ENCODE data around the gene KLF18.

KLF18 gene

GRCh38 chr1:44138239-44138638 is 3.2 kb downstream of the KLF18 start:
- H3K9ac ChIP-seq (ENCODE audit: insufficient read length, low read depth) = no peak overlapping the region
- no peaks in the 10 kb centered on the region for H3K36me3 ChIP-seq (ENCODE audit: insufficient read depth, insufficient read length, low read length)
- no peaks in the 10 kb centered on the region for H3K9me3 ChIP-seq (ENCODE audit: insufficient read depth, low read length)
- no peaks in the 10 kb centered on the region for H3K4me1 ChIP-seq (ENCODE audit: insufficient read depth, insufficient read length)
- no peak overlapping the region for H3K4me3 ChIP-seq (ENCODE audit: insufficient read length, low read depth)
- no peak for DNase-seq (ENCODE audit: low read depth, low spot score)
- peaks cover 11% of the 10 kb centered on the region for H3K27me3 ChIP-seq (ENCODE audit: insufficient read depth, insufficient read length)
- TF ChIP-seq ZNF274 (IDR thresholded peaks at IDR 0.05; ENCODE audit: low read depth, low read length) = no peak
- no peak for TF ChIP-seq YY1 (IDR thresholded peaks at IDR 0.05; ENCODE audit: insufficient read depth, insufficient read length)
- TF ChIP-seq SUZ12 (IDR thresholded peaks at IDR 0.05; ENCODE audit: extremely low read depth, insufficient read depth, insufficient read length) = no peak

GRCh38 chr1:44135886-44136285 is 5.5 kb downstream of the KLF18 start:
- no peak overlapping the region for H3K9ac ChIP-seq (ENCODE audit: insufficient read length, low read depth)
- DNase-seq (ENCODE audit: low read depth, low spot score) = no peak
- no peak overlapping the region for H3K4me3 ChIP-seq (ENCODE audit: insufficient read length, low read depth)
- H3K36me3 ChIP-seq (ENCODE audit: insufficient read depth, insufficient read length, low read length) = no peaks in the 10 kb centered on the region
- H3K4me1 ChIP-seq (ENCODE audit: insufficient read depth, insufficient read length) = no peaks in the 10 kb centered on the region
- no peaks in the 10 kb centered on the region for H3K9me3 ChIP-seq (ENCODE audit: insufficient read depth, low read length)
- no peak for TF ChIP-seq YY1 (IDR thresholded peaks at IDR 0.05; ENCODE audit: insufficient read depth, insufficient read length)
- TF ChIP-seq ZNF274 (IDR thresholded peaks at IDR 0.05; ENCODE audit: low read depth, low read length) = no peak
- no peak for TF ChIP-seq SUZ12 (IDR thresholded peaks at IDR 0.05; ENCODE audit: extremely low read depth, insufficient read depth, insufficient read length)
- H3K27me3 ChIP-seq (ENCODE audit: insufficient read depth, insufficient read length) = peaks cover 16% of the 10 kb centered on the region

GRCh38 chr1:44134071-44134920 is 7.1 kb downstream of the KLF18 start:
- Histone ChIP-seq H3K4me3 (ENCODE audit: insufficient read length, low read depth) (no peak overlapping the region), H3K36me3 (ENCODE audit: insufficient read depth, insufficient read length, low read length) (no peaks in the 10 kb centered on the region), H3K4me1 (ENCODE audit: insufficient read depth, insufficient read length) (no peaks in the 10 kb centered on the region), H3K27me3 (ENCODE audit: insufficient read depth, insufficient read length) (peaks cover 16% of the 10 kb centered on the region), H3K9ac (ENCODE audit: insufficient read length, low read depth) (no peak overlapping the region), H3K9me3 (ENCODE audit: insufficient read depth, low read length) (no peaks in the 10 kb centered on the region)
- TF ChIP-seq SUZ12 (IDR thresholded peaks at IDR 0.05; ENCODE audit: extremely low read depth, insufficient read depth, insufficient read length) (no peak), YY1 (IDR thresholded peaks at IDR 0.05; ENCODE audit: insufficient read depth, insufficient read length) (no peak), ZNF274 (IDR thresholded peaks at IDR 0.05; ENCODE audit: low read depth, low read length) (no peak)
- no peak for DNase-seq (ENCODE audit: low read depth, low spot score)

GRCh38 chr1:44131411-44131810 is 10.0 kb downstream of the KLF18 start:
- Histone ChIP-seq H3K4me3 (ENCODE audit: insufficient read length, low read depth) (no peak overlapping the region), H3K4me1 (ENCODE audit: insufficient read depth, insufficient read length) (no peaks in the 10 kb centered on the region), H3K36me3 (ENCODE audit: insufficient read depth, insufficient read length, low read length) (no peaks in the 10 kb centered on the region), H3K27me3 (ENCODE audit: insufficient read depth, insufficient read length) (peaks cover 12% of the 10 kb centered on the region), H3K9ac (ENCODE audit: insufficient read length, low read depth) (no peak overlapping the region), H3K9me3 (ENCODE audit: insufficient read depth, low read length) (no peaks in the 10 kb centered on the region)
- no peak for DNase-seq (ENCODE audit: low read depth, low spot score)
- no peak for TF ChIP-seq SUZ12 (IDR thresholded peaks at IDR 0.05; ENCODE audit: extremely low read depth, insufficient read depth, insufficient read length)
- TF ChIP-seq YY1 (IDR thresholded peaks at IDR 0.05; ENCODE audit: insufficient read depth, insufficient read length) = no peak
- TF ChIP-seq ZNF274 (IDR thresholded peaks at IDR 0.05; ENCODE audit: low read depth, low read length) = no peak

- no peak for DNase-seq (ENCODE audit: low read depth, low spot score)
- TF ChIP-seq ZNF274 (IDR thresholded peaks at IDR 0.05; ENCODE audit: low read depth, low read length) (no peak), YY1 (IDR thresholded peaks at IDR 0.05; ENCODE audit: insufficient read depth, insufficient read length) (no peak), SUZ12 (IDR thresholded peaks at IDR 0.05; ENCODE audit: extremely low read depth, insufficient read depth, insufficient read length) (no peak)
- no peak overlapping the region for H3K9ac ChIP-seq (ENCODE audit: insufficient read length, low read depth)
- no peaks in the 10 kb centered on the region for H3K4me1 ChIP-seq (ENCODE audit: insufficient read depth, insufficient read length)
- no peak overlapping the region for H3K4me3 ChIP-seq (ENCODE audit: insufficient read length, low read depth)
- no peaks in the 10 kb centered on the region for H3K36me3 ChIP-seq (ENCODE audit: insufficient read depth, insufficient read length, low read length)
- H3K27me3 ChIP-seq (ENCODE audit: insufficient read depth, insufficient read length) = peaks cover 12% of the 10 kb centered on the region
- no peaks in the 10 kb centered on the region for H3K9me3 ChIP-seq (ENCODE audit: insufficient read depth, low read length)
Measured at GRCh38 chr1:44129616-44130500, 11.6 kb downstream of the KLF18 start.

GRCh38 chr1:44120398-44120949 is 21.0 kb downstream of the KLF18 start:
- no peak for TF ChIP-seq YY1 (IDR thresholded peaks at IDR 0.05; ENCODE audit: insufficient read depth, insufficient read length)
- TF ChIP-seq ZNF274 (IDR thresholded peaks at IDR 0.05; ENCODE audit: low read depth, low read length) = no peak
- TF ChIP-seq SUZ12 (IDR thresholded peaks at IDR 0.05; ENCODE audit: extremely low read depth, insufficient read depth, insufficient read length) = no peak
- Histone ChIP-seq H3K9ac (ENCODE audit: insufficient read length, low read depth) (no peak overlapping the region), H3K4me1 (ENCODE audit: insufficient read depth, insufficient read length) (peaks cover 4% of the 10 kb centered on the region), H3K9me3 (ENCODE audit: insufficient read depth, low read length) (no peaks in the 10 kb centered on the region), H3K4me3 (ENCODE audit: insufficient read length, low read depth) (no peak overlapping the region), H3K36me3 (ENCODE audit: insufficient read depth, insufficient read length, low read length) (no peaks in the 10 kb centered on the region), H3K27me3 (ENCODE audit: insufficient read depth, insufficient read length) (peaks cover 6% of the 10 kb centered on the region)
- no peak for DNase-seq (ENCODE audit: low read depth, low spot score)
